RWPE1 (cell line): Measurements from ENCODE around the gene RNF181.
"Not testable (repeated sequence)": the region's sequence is repeated elsewhere in the genome, so short reads cannot be mapped to it uniquely, and the experiment has no call there.

ENCODE experiments used
- CTCF ChIA-PET: fragments of 350-600 bp; sonication (Branson Sonifier 250); formaldehyde crosslinking; extraction: SDS; loops from one replicate; lab custom pipeline; 2021; lab: Yijun Ruan, JAX
- POLR2A ChIA-PET: fragments of 400-600 bp; formaldehyde crosslinking; extraction: SDS; loops from one replicate; lab custom pipeline; 2020; ENCODE audit warnings: antibody characterized with exemption; ENCODE audit not compliant: low non-redundant PET; lab: Yijun Ruan, JAX
- DNase-seq: peaks from one replicate; pipeline ENCODE4 v3.0.0; 2012; ENCODE audit warnings: low spot score
- H3K27ac ChIP-seq: fragments of 450-650 bp; 2 replicates; pipeline ENCODE4 v1.5.1; 2017
- CTCF ChIP-seq: fragments of 450-650 bp; conservative IDR thresholded peaks from 2 replicates; pipeline ENCODE4 v1.5.1; 2017; ENCODE audit warnings: low read depth, mild to moderate bottlenecking

RNF181 gene

GRCh38 chr2:85590950-85591349 lies 4.6 kb upstream of the RNF181 start:
- TF ChIP-seq CTCF: no peak
- ChIA-PET POLR2A (no interaction called here), CTCF (interaction anchor here (0.7 kb wide), 1 partner anchor 171 kb away, joined by 3 read pairs; no protein-coding TSS in a partner anchor)
- DNase-seq: no peak
- peak overlapping the region; percentile 65 for H3K27ac ChIP-seq

- CTCF ChIA-PET: no interaction called here
- POLR2A ChIA-PET: no interaction called here
- peak overlapping the region; percentile 65 for H3K27ac ChIP-seq
- TF ChIP-seq CTCF: no peak
- no peak for DNase-seq
These were observed 4.0 kb upstream of the RNF181 start for GRCh38 chr2:85591563-85591962.

- CTCF ChIA-PET: interaction anchor here (1.0 kb wide), 1 partner anchor 11 kb away, joined by 3 read pairs; no protein-coding TSS in a partner anchor
- POLR2A ChIA-PET, H3K27ac ChIP-seq, DNase-seq: not testable (repeated sequence)
These were observed 3.2 kb upstream of the RNF181 start for GRCh38 chr2:85592299-85592698.

- ChIA-PET CTCF (interaction anchor here (1.0 kb wide), 1 partner anchor 12 kb away, joined by 3 read pairs; no protein-coding TSS in a partner anchor), POLR2A (no interaction called here)
- peak overlapping the region; percentile 22 for H3K27ac ChIP-seq
- no peak for DNase-seq
- TF ChIP-seq CTCF: no peak
These were observed 2.5 kb upstream of the RNF181 start for GRCh38 chr2:85593023-85593422.

GRCh38 chr2:85594715-85595300 lies 737 bp upstream of the RNF181 start:
- CTCF ChIA-PET: interaction anchor here (0.6 to 1.6 kb wide), 3 partner anchors 10 to 209 kb away, joined by 3 read pairs; partner anchors contain the start of gene VAMP8
- POLR2A ChIA-PET: interaction anchor here (0.5 to 1.5 kb wide), 3 partner anchors 10 to 131 kb away, joined by 3 to 6 read pairs (median 3); partner anchors contain the start of gene VAMP8
- TF ChIP-seq CTCF: no peak
- H3K27ac ChIP-seq: peak overlapping the region; percentile 96
- DNase-seq: no peak

- POLR2A ChIA-PET: interaction anchor here (0.6 to 1.5 kb wide), 2 partner anchors 19 to 213 kb away, joined by 5 to 6 read pairs; partner anchors contain the start of gene VAMP8
- no peak for DNase-seq
- no peak for TF ChIP-seq CTCF
- H3K27ac ChIP-seq: peak overlapping the region; percentile 96
- CTCF ChIA-PET: no interaction called here
These were observed 435 bp downstream of the RNF181 start for GRCh38 chr2:85596026-85596333.

- DNase-seq: no peak
- peak overlapping the region; percentile 96 for H3K27ac ChIP-seq
- POLR2A ChIA-PET: no interaction called here
- CTCF ChIA-PET: interaction anchor here (1.2 kb wide), 1 partner anchor 44 kb away, joined by 3 read pairs; no protein-coding TSS in a partner anchor
- no peak for TF ChIP-seq CTCF
These were observed 1.1 kb downstream of the RNF181 start for GRCh38 chr2:85596486-85597143.
